Sigmoid colon (tissue), 7 donors: ENCODE measurements around the gene OLIG3. TPM values are rescaled to one million over a fixed set of nuclear protein-coding genes. Genes with fewer than 3 reads are reported as not detected.

Source experiments
- DNase-seq: peaks from one replicate; pipeline ENCODE4 v3.0.0-alpha.2; 2019
- H3K27ac ChIP-seq, 4 donors: fragments of 200-600 bp; sonication (generic); one replicate each; pipeline ENCODE4 v1.5.1; 2016 to 2019; ENCODE audit warnings: mild to moderate bottlenecking in 1 of 4
- H3K27me3 ChIP-seq, 3 donors: fragments of 200-600 bp; sonication (generic); one replicate each; pipeline ENCODE4 v1.5.1; 2019; ENCODE audit warnings: mild to moderate bottlenecking in 1 of 3
- H3K36me3 ChIP-seq, 4 donors: fragments of 200-600 bp; sonication (generic); one replicate each; pipeline ENCODE4 v1.5.1; 2016 to 2019
- H3K4me1 ChIP-seq, 4 donors: fragments of 200-600 bp; sonication (generic); one replicate each; pipeline ENCODE4 v1.5.1; 2017 to 2019
- H3K4me3 ChIP-seq, 4 donors: fragments of 200-600 bp; sonication (generic); one replicate each; pipeline ENCODE4 v1.5.1; 2017 to 2019; ENCODE audit warnings: mild to moderate bottlenecking in 2 of 4, moderate library complexity in 1 of 4
- H3K9me3 ChIP-seq, 4 donors: fragments of 200-600 bp in 3 of 4; sonication (generic) in 3 of 4; one replicate each; pipeline versions ENCODE4 v1.5.1 to v1.6.1; 2013 to 2019
- CTCF ChIP-seq, 4 experiments: fragments of 450-650 bp in 3 of 4; fragments of 200-600 bp in 1 of 4; IDR thresholded peaks; one replicate each; pipeline ENCODE4 v1.5.1; 2016 to 2019; ENCODE audit warnings: antibody characterized with exemption in 4 of 4, mild to moderate bottlenecking in 3 of 4, moderate library complexity in 2 of 4
- EP300 ChIP-seq, 4 donors: sonication (generic); formaldehyde crosslinking; IDR thresholded peaks; one replicate each; pipeline ENCODE4 v1.6.1; 2017; ENCODE audit warnings: antibody characterized with exemption in 4 of 4
- POLR2A ChIP-seq, 2 donors: fragments of 450-650 bp; IDR thresholded peaks; one replicate each; pipeline ENCODE4 v1.6.1; 2016; ENCODE audit warnings: antibody characterized with exemption in 2 of 2, mild to moderate bottlenecking in 2 of 2, moderate library complexity in 2 of 2
- POLR2AphosphoS5 ChIP-seq, 4 donors: sonication (generic); formaldehyde crosslinking; IDR thresholded peaks; one replicate each; pipeline ENCODE4 v1.6.1; 2017; ENCODE audit warnings: antibody characterized with exemption in 4 of 4
- WGBS, 2 donors: extraction: QIAGEN DNeasy Blood & Tissue Kit; methylation state at CpG; one replicate each; pipeline ENCODE4 v1.1.7; 2013; 5-methylcytosine and 5-hydroxymethylcytosine counted together
- intact Hi-C: fragments of 100-400 bp; cut with DNase I; formaldehyde crosslinking; loops from one replicate; pipeline ENCODE4 v1.15.1; 2023
- polyA plus RNA-seq, 3 donors: library from polyadenylated mRNA; stranded (reverse); fragments of 200-250 nt; gene quantifications; one replicate each; pipeline ENCODE4 v1.2.3, GENCODE V29; 2013
- total RNA-seq, 4 donors: library from RNA; depleted of rRNA; stranded (reverse); fragments of >200 nt; gene quantifications; one replicate each; pipeline ENCODE4 v1.1.0, GENCODE V29; 2016
- donor health status: healthy with polysubstance abuse.
- donor health status: Bipolar disorder and iron deficiency.
- donor health status: healthy.

The OLIG3 gene
- total and polyA plus RNA-seq, 7 donors = not detected

DNA sequence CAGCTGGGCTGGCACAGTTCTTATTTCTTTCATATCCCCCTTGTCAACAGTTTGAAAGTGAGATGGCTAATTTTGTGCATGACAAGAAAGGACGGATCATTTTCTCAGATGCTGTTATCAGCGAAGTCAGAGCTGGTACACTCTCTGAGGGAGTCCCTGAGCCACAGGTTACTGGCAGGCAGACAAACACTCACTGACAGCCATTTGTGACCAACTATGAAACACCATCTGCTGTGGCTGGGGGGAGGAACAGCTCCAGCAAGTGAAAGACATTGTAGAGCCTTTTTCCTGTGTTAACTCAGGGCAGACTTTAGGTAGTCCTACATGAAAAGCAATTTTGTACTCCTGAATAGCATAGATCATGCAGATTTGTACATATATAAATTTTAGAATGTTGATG lies 22.2 kb downstream of the OLIG3 start:
- no peaks in the 10 kb centered on the region for H3K4me1 ChIP-seq
- H3K27ac ChIP-seq = no peak overlapping the region
- DNase-seq = no peak
- TF ChIP-seq CTCF (IDR thresholded peaks at IDR 0.05) (no peak), POLR2AphosphoS5 (IDR thresholded peaks at IDR 0.05) (no peak), EP300 (IDR thresholded peaks at IDR 0.05) (no peak), POLR2A (IDR thresholded peaks at IDR 0.05) (no peak)
- peaks cover 0 to 8% (median 0%) of the 10 kb centered on the region in 3 donors for H3K27me3 ChIP-seq
- H3K36me3 ChIP-seq = no peaks in the 10 kb centered on the region
- 85 to 93% methylated on average over 2 of the region's 2 CpGs for WGBS, 2 donors
- H3K9me3 ChIP-seq = no peaks in the 10 kb centered on the region
- H3K4me3 ChIP-seq = no peak overlapping the region
- intact Hi-C loops = no loop called here

DNA sequence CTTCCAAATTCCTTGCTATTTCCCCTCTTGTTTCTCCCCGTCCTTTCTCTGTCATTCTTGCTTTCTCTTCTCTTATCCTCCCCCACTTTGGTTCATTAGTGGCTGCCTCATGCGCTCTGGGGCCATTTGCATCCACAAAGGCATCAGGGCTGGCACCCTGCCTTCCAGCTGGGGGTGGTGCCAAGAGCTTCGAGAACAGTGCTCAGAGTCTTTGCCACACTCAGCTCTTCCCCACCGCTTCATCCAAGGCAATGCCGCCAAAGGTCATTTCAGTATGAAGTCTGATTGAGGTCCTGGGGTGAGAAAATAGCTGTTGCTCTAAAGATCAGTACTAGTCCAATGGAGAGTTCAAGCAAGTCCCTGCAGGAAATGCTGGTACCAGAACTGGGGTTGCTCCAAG lies 22.7 kb downstream of the OLIG3 start:
- no peak overlapping the region for H3K27ac ChIP-seq
- H3K4me1 ChIP-seq = no peaks in the 10 kb centered on the region
- 72 to 73% methylated on average over 5 of the region's 5 CpGs for WGBS, 2 donors
- no peak overlapping the region for H3K4me3 ChIP-seq
- DNase-seq = no peak
- intact Hi-C loops = no loop called here
- TF ChIP-seq POLR2AphosphoS5 (IDR thresholded peaks at IDR 0.05) (no peak), EP300 (IDR thresholded peaks at IDR 0.05) (no peak), POLR2A (IDR thresholded peaks at IDR 0.05) (no peak), CTCF (IDR thresholded peaks at IDR 0.05) (no peak)
- no peaks in the 10 kb centered on the region for H3K36me3 ChIP-seq
- no peaks in the 10 kb centered on the region for H3K9me3 ChIP-seq
- peaks cover 0 to 8% (median 0%) of the 10 kb centered on the region in 3 donors for H3K27me3 ChIP-seq

GRCh38 chr6:137467211-137467610 lies 27.0 kb downstream of the OLIG3 start:
- Histone ChIP-seq H3K4me1 (no peaks in the 10 kb centered on the region), H3K9me3 (no peaks in the 10 kb centered on the region), H3K27ac (no peak overlapping the region), H3K36me3 (no peaks in the 10 kb centered on the region), H3K4me3 (no peak overlapping the region), H3K27me3 (no peaks in the 10 kb centered on the region)
- DNase-seq = no peak
- TF ChIP-seq CTCF (IDR thresholded peaks at IDR 0.05) = no peak
- no peak for TF ChIP-seq POLR2AphosphoS5 (IDR thresholded peaks at IDR 0.05)
- TF ChIP-seq POLR2A (IDR thresholded peaks at IDR 0.05) = no peak
- TF ChIP-seq EP300 (IDR thresholded peaks at IDR 0.05) = no peak
- 95 to 96% methylated on average over 6 of the region's 6 CpGs for WGBS, 2 donors
- intact Hi-C loops = no loop called here

DNA sequence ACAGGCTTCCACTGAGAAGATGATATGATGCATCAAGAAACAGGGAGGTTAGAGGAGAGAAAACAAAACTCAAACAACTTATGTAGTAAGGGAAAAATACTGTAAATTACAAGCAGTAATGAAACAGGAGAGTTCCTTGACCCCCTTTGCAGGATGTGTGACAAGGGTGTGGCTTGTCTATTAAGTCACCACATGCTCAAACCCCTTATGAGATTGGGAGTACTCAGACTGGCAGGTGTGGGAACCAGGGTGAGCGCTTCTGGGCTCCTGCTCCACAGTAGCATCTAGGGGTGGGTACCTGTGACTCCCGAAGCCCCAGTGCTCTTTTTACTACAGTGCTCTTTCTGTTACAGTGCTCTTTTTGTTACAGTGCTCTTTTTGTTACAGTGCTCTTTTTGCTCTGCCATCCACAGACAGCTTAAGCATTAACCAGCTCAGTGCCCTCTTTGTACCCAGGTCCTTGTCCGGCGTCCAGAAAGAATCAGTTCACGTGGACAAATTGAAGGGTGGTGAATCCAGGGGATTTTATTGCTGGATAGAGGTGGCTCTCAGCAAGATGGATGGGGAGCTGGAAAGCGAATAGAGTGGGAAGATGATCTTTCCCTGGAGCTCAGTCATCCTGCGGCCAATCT lies 28.7 kb downstream of the OLIG3 start:
- TF ChIP-seq EP300 (IDR thresholded peaks at IDR 0.05) (no peak), CTCF (IDR thresholded peaks at IDR 0.05) (no peak), POLR2A (IDR thresholded peaks at IDR 0.05) (no peak), POLR2AphosphoS5 (IDR thresholded peaks at IDR 0.05) (no peak)
- no peak for DNase-seq
- Histone ChIP-seq H3K36me3 (no peaks in the 10 kb centered on the region), H3K4me3 (no peak overlapping the region), H3K9me3 (no peaks in the 10 kb centered on the region), H3K4me1 (no peaks in the 10 kb centered on the region), H3K27me3 (no peaks in the 10 kb centered on the region), H3K27ac (no peak overlapping the region)
- intact Hi-C loops = no loop called here
- 54 to 83% methylated on average over 7 of the region's 7 CpGs for WGBS, 2 donors
